ENCODE measurements around the gene HMGXB4. TPM values are rescaled to one million over a fixed set of nuclear protein-coding genes. Genes with fewer than 3 reads are reported as not detected.

HMGXB4 gene
- total and polyA plus RNA-seq, 9 of the 15 experiments (the other 6 are each of a cell fraction or from before 2014, with no cell fraction given), result 9.9 to 31.4 (median 24.8) TPM

DNA sequence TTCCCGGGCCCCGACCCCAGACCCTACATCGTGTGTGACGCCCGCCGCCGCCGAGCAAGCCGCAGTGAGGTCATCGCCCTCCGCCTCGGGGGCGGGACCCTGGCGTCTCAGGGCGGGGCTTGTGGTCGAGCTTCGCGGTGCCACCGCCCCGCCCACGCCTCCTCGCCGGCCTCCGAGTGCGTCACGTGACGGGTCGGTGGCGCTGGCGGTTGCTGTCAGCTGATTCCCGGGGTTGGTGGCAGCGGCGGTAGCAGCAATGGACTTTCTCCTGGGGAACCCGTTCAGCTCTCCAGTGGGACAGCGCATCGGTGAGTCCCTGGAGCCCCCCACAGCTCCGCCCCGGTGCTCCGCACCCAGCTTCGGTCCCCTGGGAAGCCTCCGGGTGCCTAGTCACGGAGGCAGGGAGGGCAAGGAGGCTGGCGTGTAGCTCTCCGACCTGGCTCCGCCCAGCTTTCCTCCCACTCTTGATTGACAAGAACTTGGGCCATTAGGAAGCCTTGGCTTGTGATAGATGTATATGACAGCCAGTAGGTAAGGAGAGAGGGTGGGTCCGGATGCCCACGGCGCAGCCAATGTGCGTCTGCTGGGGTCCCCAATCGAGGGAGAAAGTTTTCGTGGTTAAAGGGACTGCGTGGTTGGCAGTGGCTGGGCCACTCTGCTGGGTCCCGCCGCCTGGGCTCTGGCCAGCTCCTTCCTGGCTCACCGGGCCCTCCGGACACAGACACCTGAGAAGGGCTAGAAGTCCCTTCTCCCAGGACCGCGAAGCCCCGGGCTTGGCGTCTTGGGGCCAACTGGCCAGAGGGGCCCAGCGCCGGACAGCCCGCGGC is 42.6 kb downstream of the HMGXB4 start, which contains the start of gene TOM1 (continued):
- TF ChIP-seq NONO (IDR thresholded peaks at IDR 0.05; ENCODE audit: low read depth in 2 of 2, low read length in 1 of 2), result 0 out of 4 replicates have a peak, but pooled peaks of 1 of the 2 experiments have one; percentile 10
- TF ChIP-seq PPARD (CRISPR knock-in tag; IDR thresholded peaks at IDR 0.05), result no peak
- peak; percentile 74 for TF ChIP-seq PBX2 (CRISPR knock-in tag; IDR thresholded peaks at IDR 0.05; ENCODE audit: low read depth)
- TF ChIP-seq PBX2 (tag; conservative IDR thresholded peaks at IDR 0.05; ENCODE audit: low read depth), result peak; percentile 99
- no peak for TF ChIP-seq GATAD2B (IDR thresholded peaks at IDR 0.05; ENCODE audit: borderline replicate concordance)
- peak; percentile 73 for TF ChIP-seq POLR2A (conservative IDR thresholded peaks at IDR 0.05)
- TF ChIP-seq ESRRA (IDR thresholded peaks at IDR 0.05; ENCODE audit: borderline replicate concordance, low read depth), result peak; percentile 70
- TF ChIP-seq EZH2 (IDR thresholded peaks at IDR 0.05; ENCODE audit: borderline replicate concordance, low read depth, low read length), result no peak
- TF ChIP-seq ATF7 (IDR thresholded peaks at IDR 0.05), result peak; percentile 95
- no peak for TF ChIP-seq JUNB (CRISPR knock-in tag; conservative IDR thresholded peaks at IDR 0.05)
- TF ChIP-seq ARID4B (CRISPR knock-in tag; IDR thresholded peaks at IDR 0.05), result peak; percentile 78; the same call in 1 of the 2 replicates
- peak; percentile 85 for TF ChIP-seq HMGN3 (IDR thresholded peaks at IDR 0.05; ENCODE audit: borderline replicate concordance, extremely low read depth, insufficient read length, low read depth, low read length)
- TF ChIP-seq NFYB (IDR thresholded peaks at IDR 0.05; ENCODE audit: extremely low read depth, insufficient read length), result peak; percentile 99
- no peak for TF ChIP-seq GTF2E2 (tag; IDR thresholded peaks at IDR 0.05)
- TF ChIP-seq FOXA3 (CRISPR knock-in tag; conservative IDR thresholded peaks at IDR 0.05 in 1 of 2, IDR thresholded peaks at IDR 0.05 in 1 of 2), result no peak
- no peak for TF ChIP-seq RBM39 (optimal IDR thresholded peaks at IDR 0.05; ENCODE audit: low read depth, low read length)
- no peak for TF ChIP-seq RBM15 (IDR thresholded peaks at IDR 0.05; ENCODE audit: insufficient read depth, low read length)
- no peak for TF ChIP-seq NFE2L1 (tag; IDR thresholded peaks at IDR 0.05; ENCODE audit: borderline replicate concordance, low read depth)
- no peak for TF ChIP-seq NCOA1 (IDR thresholded peaks at IDR 0.05; ENCODE audit: low read depth)
- TF ChIP-seq ZC3H11A (IDR thresholded peaks at IDR 0.05; ENCODE audit: low read depth, low read length), result no peak
